Testis (tissue), 3 donors: Measurements from ENCODE around the gene FOSL1. TPM values are rescaled to one million over a fixed set of nuclear protein-coding genes. Genes with fewer than 3 reads are reported as not detected.
A peak's percentile ranks its signal among the peaks of the same experiment; 100 is the strongest.

Experiments used
- DNase-seq: peaks from one replicate; pipeline ENCODE4 v3.0.0-alpha.2; 2019
- H3K27ac ChIP-seq, 2 donors: fragments of 200-600 bp; sonication (generic); one replicate each; pipeline ENCODE4 v1.5.1; 2019
- H3K27me3 ChIP-seq: fragments of 200-600 bp; sonication (generic); one replicate; pipeline ENCODE4 v1.5.1; 2019
- H3K36me3 ChIP-seq: fragments of 200-600 bp; sonication (generic); one replicate; pipeline ENCODE4 v1.5.1; 2017; ENCODE audit warnings: low read depth; ENCODE audit errors: missing control alignments
- H3K4me1 ChIP-seq: fragments of 200-600 bp; sonication (generic); one replicate; pipeline ENCODE4 v1.5.1; 2019
- H3K4me3 ChIP-seq, 2 donors: fragments of 200-600 bp; sonication (generic); one replicate each; pipeline ENCODE4 v1.5.1; 2017 to 2019
- H3K9me3 ChIP-seq: fragments of 200-600 bp; sonication (generic); one replicate; pipeline ENCODE4 v1.5.1; 2017
- POLR2A ChIP-seq: fragments of 450-650 bp; IDR thresholded peaks from one replicate; pipeline ENCODE4 v1.6.1; 2017; ENCODE audit warnings: antibody characterized with exemption, mild to moderate bottlenecking, moderate library complexity
- WGBS, 2 donors: methylation state at CpG; one replicate each; pipeline ENCODE4 v1.1.5; 2018; 5-methylcytosine and 5-hydroxymethylcytosine counted together
- intact Hi-C: fragments of 100-400 bp; cut with DNase I; formaldehyde crosslinking; loops from one replicate; pipeline ENCODE4 v1.15.1; 2023; ENCODE audit warnings: low total_unique reads
- polyA plus RNA-seq: library from polyadenylated mRNA; stranded (reverse); fragments of 350-450 nt; fragmentation: Illumina TruSeq; extraction: RNeasy Lipid Tissue Mini Kit (QIAGEN cat#74804); gene quantifications from one replicate; pipeline ENCODE4 v1.2.3, GENCODE V29; 2014; ENCODE audit warnings: low read depth, low replicate concordance; ENCODE audit not compliant: insufficient read depth
- total RNA-seq, 2 donors: library from RNA; depleted of rRNA; stranded (reverse); fragments of >200 nt; gene quantifications; one replicate each; pipeline ENCODE4 v1.2.3, GENCODE V29; 2016
- TF ChIP-seq, protein P1 (sequence below), 3 experiments: fragments of 450-650 bp in 2 of 3; fragments of 200-600 bp in 1 of 3; sonication (generic) in 1 of 3; IDR thresholded peaks; one replicate each; pipeline ENCODE4 v1.5.1; 2016 to 2019; ENCODE audit warnings: antibody characterized with exemption in 3 of 3, mild to moderate bottlenecking in 2 of 3, moderate library complexity in 1 of 3

FOSL1 gene
- total and polyA plus RNA-seq, 3 donors from 2014 or later = 1.7 to 2.0 (median 1.7) TPM

DNA sequence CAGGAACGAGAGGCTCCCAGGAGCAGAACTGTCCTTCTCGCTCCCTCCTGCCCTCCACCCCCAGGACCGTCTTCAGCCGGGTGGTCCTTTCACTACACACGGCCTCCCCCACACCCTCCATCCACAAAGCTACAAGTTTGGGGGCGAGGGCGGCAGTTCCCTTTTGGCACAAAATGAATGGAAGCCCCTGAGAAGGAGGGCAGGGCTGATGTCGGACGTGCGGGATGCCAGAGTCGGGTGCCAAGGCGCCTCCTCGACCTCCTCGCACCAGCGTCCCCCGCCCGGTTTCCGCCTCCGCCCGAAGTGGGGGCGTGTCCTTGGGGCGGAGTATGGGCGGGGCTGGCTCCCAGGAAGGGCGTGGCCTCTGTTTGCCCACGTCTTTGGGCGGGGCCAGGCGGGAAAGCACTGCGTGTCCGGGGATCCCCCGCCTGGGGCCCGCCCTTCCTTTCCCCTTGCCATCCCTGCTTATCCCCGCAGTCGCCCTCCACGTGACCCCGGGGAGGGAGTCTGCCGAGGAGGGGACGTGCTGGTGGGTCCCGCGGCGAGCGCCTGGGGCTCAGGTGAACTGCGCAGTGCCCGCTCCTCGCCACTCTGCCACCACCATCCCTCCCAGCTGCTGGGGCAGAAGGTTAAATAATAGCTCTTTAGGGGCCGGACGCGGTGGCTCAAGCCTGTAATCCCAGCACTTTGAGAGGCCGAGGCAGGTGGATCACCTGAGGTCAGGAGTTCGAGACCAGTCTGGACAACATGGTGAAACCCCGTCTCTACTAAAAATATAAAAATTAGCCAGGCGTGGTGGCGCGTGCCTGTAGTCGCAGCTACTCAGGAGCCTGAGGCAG, 26.7 kb downstream of the FOSL1 start:
- peak; percentile 96 for DNase-seq
- Histone ChIP-seq H3K27me3 (no peaks in the 10 kb centered on the region), H3K27ac (peak overlapping the region; percentile 41 to 93), H3K36me3 (no peaks in the 10 kb centered on the region), H3K4me1 (peaks cover 14% of the 10 kb centered on the region), H3K4me3 (peak overlapping the region; percentile 58 to 59), H3K9me3 (no peaks in the 10 kb centered on the region)
- peak; percentile 78 for TF ChIP-seq POLR2A
- TF ChIP-seq, protein P1, sequence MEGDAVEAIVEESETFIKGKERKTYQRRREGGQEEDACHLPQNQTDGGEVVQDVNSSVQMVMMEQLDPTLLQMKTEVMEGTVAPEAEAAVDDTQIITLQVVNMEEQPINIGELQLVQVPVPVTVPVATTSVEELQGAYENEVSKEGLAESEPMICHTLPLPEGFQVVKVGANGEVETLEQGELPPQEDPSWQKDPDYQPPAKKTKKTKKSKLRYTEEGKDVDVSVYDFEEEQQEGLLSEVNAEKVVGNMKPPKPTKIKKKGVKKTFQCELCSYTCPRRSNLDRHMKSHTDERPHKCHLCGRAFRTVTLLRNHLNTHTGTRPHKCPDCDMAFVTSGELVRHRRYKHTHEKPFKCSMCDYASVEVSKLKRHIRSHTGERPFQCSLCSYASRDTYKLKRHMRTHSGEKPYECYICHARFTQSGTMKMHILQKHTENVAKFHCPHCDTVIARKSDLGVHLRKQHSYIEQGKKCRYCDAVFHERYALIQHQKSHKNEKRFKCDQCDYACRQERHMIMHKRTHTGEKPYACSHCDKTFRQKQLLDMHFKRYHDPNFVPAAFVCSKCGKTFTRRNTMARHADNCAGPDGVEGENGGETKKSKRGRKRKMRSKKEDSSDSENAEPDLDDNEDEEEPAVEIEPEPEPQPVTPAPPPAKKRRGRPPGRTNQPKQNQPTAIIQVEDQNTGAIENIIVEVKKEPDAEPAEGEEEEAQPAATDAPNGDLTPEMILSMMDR (IDR thresholded peaks at IDR 0.05) = no peak
- 6 to 14% methylated on average over 13 to 53 of the region's 54 CpGs for WGBS, 2 donors
- intact Hi-C loops = no loop called here

GRCh38 chr11:65872586-65873317, 27.4 kb downstream of the FOSL1 start, which contains the start of gene EFEMP2:
Gene EFEMP2, minus strand, starts transcription at chr11:65872800. Its CDS starts 446 bp downstream, at chr11:65872354.
- H3K27ac ChIP-seq = peak within 1 kb of the TSS; percentile 82 to 93
- peak within 1 kb of the TSS; percentile 58 to 59 for H3K4me3 ChIP-seq
- no peaks in the 10 kb centered on the region for H3K9me3 ChIP-seq
- peaks cover 14% of the 10 kb centered on the region for H3K4me1 ChIP-seq
- no peaks in the 10 kb centered on the region for H3K27me3 ChIP-seq
- H3K36me3 ChIP-seq = no peaks in the 10 kb centered on the region
- intact Hi-C loops = no loop called here
- TF ChIP-seq POLR2A = no peak
- TF ChIP-seq, protein P1 (IDR thresholded peaks at IDR 0.05) = no peak
- WGBS, 2 donors = 1 to 3% methylated on average over 8 to 48 of the region's 69 CpGs
- DNase-seq = no peak

- intact Hi-C loops = no loop called here
- H3K27me3 ChIP-seq = no peaks in the 10 kb centered on the region
- peak overlapping the region; percentile 58 to 59 for H3K4me3 ChIP-seq
- peaks cover 14% of the 10 kb centered on the region for H3K4me1 ChIP-seq
- no peaks in the 10 kb centered on the region for H3K9me3 ChIP-seq
- peak overlapping the region; percentile 82 to 93 for H3K27ac ChIP-seq
- 32 to 53% methylated on average over 7 to 11 of the region's 26 CpGs for WGBS, 2 donors
- H3K36me3 ChIP-seq = no peaks in the 10 kb centered on the region
- no peak for TF ChIP-seq POLR2A
- TF ChIP-seq, protein P1 (IDR thresholded peaks at IDR 0.05) = no peak
- DNase-seq = no peak
Measured at GRCh38 chr11:65871811-65872548, 28.2 kb downstream of the FOSL1 start.

- Histone ChIP-seq H3K27ac (peak overlapping the region; percentile 82 to 93), H3K9me3 (no peaks in the 10 kb centered on the region), H3K36me3 (no peaks in the 10 kb centered on the region), H3K4me3 (no peak overlapping the region), H3K4me1 (peaks cover 14% of the 10 kb centered on the region), H3K27me3 (no peaks in the 10 kb centered on the region)
- WGBS, 2 donors = 69 to 100% methylated on average over 1 to 24 of the region's 24 CpGs
- no peak for DNase-seq
- TF ChIP-seq, protein P1 (IDR thresholded peaks at IDR 0.05) = no peak
- TF ChIP-seq POLR2A = no peak
- intact Hi-C loops = no loop called here
Measured at GRCh38 chr11:65870706-65871681, 29.2 kb downstream of the FOSL1 start.
